GM19397 (cell line): Measurements from ENCODE around the gene PALMD.

Experiments used
- ATAC-seq: cut with Tn5 transposase; IDR thresholded peaks from one replicate; pipeline ENCODE4 v1.9.1; 2021; ENCODE audit warnings: mild to moderate bottlenecking, moderate library complexity; ENCODE audit not compliant: unreplicated experiment

The PALMD gene

GRCh38 chr1:99738858-99739465, 93.0 kb downstream of the PALMD start:
- no peak for ATAC-seq

DNA sequence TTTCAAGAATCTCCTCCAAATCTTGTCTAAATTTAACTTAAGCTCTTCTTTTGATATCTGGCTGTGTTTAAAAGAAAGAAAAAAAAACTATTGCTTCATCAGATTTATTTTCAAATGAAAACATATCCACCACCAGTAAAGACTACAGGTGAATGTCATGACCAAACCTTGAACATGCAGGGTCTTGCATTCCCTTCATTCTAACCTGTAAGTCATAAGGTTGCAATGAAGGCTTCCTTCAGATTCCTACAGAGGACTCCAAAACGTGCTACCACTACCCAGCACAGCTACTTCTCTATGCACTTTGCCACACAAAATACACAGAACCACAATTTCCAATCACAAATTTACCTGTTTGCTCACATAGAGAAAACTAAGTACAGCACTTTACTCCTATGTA, 94.2 kb downstream of the PALMD start:
- no peak for ATAC-seq
